Measurements from ENCODE around the gene CCT2. TPM values are rescaled to one million over a fixed set of nuclear protein-coding genes. Genes with fewer than 3 reads are reported as not detected.

CCT2 gene
- polyA plus RNA-seq, 1 donor from 2014 or later, result 458 TPM

DNA sequence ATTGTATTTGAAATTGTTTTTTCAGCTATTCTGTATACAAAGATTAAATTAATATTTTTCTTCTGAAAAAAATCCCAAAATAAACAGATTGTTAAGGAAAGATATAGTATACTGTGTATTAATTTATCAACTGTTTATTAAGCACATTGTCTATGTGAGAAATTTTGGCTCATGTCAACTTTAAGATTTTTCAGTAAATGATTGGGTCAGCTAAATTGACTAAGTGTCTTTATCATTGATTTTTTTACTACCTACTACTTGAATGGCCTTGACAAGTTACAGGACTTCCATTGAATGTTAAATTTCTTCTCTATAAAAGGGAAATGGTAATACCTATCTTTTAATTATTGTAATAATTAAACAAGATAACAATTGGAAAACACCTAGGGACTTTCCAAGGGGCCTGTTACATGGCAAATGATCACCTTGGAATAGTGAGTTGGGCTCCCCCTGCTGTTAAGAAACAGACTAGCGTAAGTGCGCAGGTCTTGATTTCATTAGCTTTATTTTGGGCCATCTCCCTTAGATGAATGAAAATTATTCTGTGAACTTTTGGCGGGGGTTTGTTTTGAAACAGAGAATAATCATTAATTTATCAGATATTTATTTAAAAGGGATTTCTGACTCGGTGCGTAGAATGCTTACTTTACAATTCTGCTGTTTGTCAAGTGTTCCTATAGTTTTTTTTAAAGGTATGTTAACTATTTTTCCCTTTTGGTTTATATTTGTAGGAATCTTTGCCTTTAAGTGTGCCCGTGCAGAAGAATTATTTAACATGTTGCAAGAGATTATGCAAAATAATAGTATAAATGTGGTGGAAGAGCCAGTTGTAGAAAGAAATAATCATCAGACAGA lies 14.5 kb upstream of the CCT2 start:
- no peaks in the 10 kb centered on the region for H3F3A ChIP-seq (ENCODE audit: insufficient read depth, low read length, poor library complexity, severe bottlenecking)
- H3K79me2 ChIP-seq (replicated peaks; ENCODE audit: insufficient read depth, low read length), result no peaks in the 10 kb centered on the region
- no peak overlapping the region for H3K4me3 ChIP-seq (ENCODE audit: low read length)
- H3K36me3 ChIP-seq (ENCODE audit: insufficient read depth, low read length), result peaks cover 6% of the 10 kb centered on the region
- no peak overlapping the region for H3K9ac ChIP-seq (ENCODE audit: low read length)
- no peak overlapping the region for H2AFZ ChIP-seq (ENCODE audit: low read depth, low read length)
- no peaks in the 10 kb centered on the region for H3K9me2 ChIP-seq (ENCODE audit: insufficient read depth, low read length)
- TF ChIP-seq EZH2 (IDR thresholded peaks at IDR 0.05; ENCODE audit: borderline replicate concordance, insufficient read depth, low read length, poor library complexity, severe bottlenecking) (no peak), SMC3 (conservative IDR thresholded peaks at IDR 0.05; ENCODE audit: poor library complexity) (peak; percentile 90), CTCF (IDR thresholded peaks at IDR 0.05; ENCODE audit: poor library complexity, severe bottlenecking) (peak; percentile 78), EP300 (conservative IDR thresholded peaks at IDR 0.05; ENCODE audit: poor library complexity, severe bottlenecking) (no peak), RAD21 (conservative IDR thresholded peaks at IDR 0.05) (peak; percentile 77)
- H3K4me2 ChIP-seq (ENCODE audit: low read length), result no peak overlapping the region
- H3K27me3 ChIP-seq (ENCODE audit: insufficient read depth, low read depth, low read length), result no peaks in the 10 kb centered on the region
- H3K9me3 ChIP-seq (ENCODE audit: low read length), result no peaks in the 10 kb centered on the region
- H4K20me1 ChIP-seq (ENCODE audit: insufficient read depth), result no peaks in the 10 kb centered on the region
- no peak overlapping the region for H3K27ac ChIP-seq (ENCODE audit: low read length)

DNA sequence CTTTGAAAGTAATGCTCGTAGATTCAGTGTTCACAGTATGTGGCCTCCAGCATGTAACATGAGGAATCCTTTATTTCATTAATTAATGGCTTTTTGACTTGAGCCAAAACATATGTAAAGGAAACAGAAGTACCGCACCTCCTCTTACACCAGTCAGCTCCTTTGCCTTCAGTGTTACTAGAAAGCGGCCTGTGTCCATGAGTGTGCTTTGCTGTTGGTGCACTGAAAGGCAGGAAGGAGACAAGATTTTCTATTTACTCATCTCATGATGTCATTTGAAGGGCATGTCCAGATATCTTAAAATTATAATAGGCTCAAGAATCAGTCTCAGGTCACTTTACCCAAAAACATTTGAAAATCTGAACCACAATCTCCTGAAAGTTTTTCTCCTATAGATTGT lies 9.9 kb upstream of the CCT2 start:
- peaks cover 6% of the 10 kb centered on the region for H3K36me3 ChIP-seq (ENCODE audit: insufficient read depth, low read length)
- no peaks in the 10 kb centered on the region for H3K27me3 ChIP-seq (ENCODE audit: insufficient read depth, low read depth, low read length)
- H3K9ac ChIP-seq (ENCODE audit: low read length), result no peak overlapping the region
- no peaks in the 10 kb centered on the region for H3F3A ChIP-seq (ENCODE audit: insufficient read depth, low read length, poor library complexity, severe bottlenecking)
- no peak overlapping the region for H3K4me2 ChIP-seq (ENCODE audit: low read length)
- H3K27ac ChIP-seq (ENCODE audit: low read length), result no peak overlapping the region
- no peaks in the 10 kb centered on the region for H4K20me1 ChIP-seq (ENCODE audit: insufficient read depth)
- no peaks in the 10 kb centered on the region for H3K9me3 ChIP-seq (ENCODE audit: low read length)
- TF ChIP-seq EP300 (conservative IDR thresholded peaks at IDR 0.05; ENCODE audit: poor library complexity, severe bottlenecking) (no peak), TAF1 (IDR thresholded peaks at IDR 0.05; ENCODE audit: low read depth) (no peak), MXI1 (conservative IDR thresholded peaks at IDR 0.05; ENCODE audit: poor library complexity, severe bottlenecking) (no peak), POLR2AphosphoS5 (IDR thresholded peaks at IDR 0.05) (no peak), RAD21 (conservative IDR thresholded peaks at IDR 0.05) (no peak), EZH2 (IDR thresholded peaks at IDR 0.05; ENCODE audit: borderline replicate concordance, insufficient read depth, low read length, poor library complexity, severe bottlenecking) (no peak), CTCF (IDR thresholded peaks at IDR 0.05; ENCODE audit: poor library complexity, severe bottlenecking) (no peak), SMC3 (conservative IDR thresholded peaks at IDR 0.05; ENCODE audit: poor library complexity) (no peak)
- TF ChIP-seq, protein P1, sequence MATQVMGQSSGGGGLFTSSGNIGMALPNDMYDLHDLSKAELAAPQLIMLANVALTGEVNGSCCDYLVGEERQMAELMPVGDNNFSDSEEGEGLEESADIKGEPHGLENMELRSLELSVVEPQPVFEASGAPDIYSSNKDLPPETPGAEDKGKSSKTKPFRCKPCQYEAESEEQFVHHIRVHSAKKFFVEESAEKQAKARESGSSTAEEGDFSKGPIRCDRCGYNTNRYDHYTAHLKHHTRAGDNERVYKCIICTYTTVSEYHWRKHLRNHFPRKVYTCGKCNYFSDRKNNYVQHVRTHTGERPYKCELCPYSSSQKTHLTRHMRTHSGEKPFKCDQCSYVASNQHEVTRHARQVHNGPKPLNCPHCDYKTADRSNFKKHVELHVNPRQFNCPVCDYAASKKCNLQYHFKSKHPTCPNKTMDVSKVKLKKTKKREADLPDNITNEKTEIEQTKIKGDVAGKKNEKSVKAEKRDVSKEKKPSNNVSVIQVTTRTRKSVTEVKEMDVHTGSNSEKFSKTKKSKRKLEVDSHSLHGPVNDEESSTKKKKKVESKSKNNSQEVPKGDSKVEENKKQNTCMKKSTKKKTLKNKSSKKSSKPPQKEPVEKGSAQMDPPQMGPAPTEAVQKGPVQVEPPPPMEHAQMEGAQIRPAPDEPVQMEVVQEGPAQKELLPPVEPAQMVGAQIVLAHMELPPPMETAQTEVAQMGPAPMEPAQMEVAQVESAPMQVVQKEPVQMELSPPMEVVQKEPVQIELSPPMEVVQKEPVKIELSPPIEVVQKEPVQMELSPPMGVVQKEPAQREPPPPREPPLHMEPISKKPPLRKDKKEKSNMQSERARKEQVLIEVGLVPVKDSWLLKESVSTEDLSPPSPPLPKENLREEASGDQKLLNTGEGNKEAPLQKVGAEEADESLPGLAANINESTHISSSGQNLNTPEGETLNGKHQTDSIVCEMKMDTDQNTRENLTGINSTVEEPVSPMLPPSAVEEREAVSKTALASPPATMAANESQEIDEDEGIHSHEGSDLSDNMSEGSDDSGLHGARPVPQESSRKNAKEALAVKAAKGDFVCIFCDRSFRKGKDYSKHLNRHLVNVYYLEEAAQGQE (IDR thresholded peaks at IDR 0.05; ENCODE audit: borderline replicate concordance), result no peak
- no peak overlapping the region for H2AFZ ChIP-seq (ENCODE audit: low read depth, low read length)
- no peaks in the 10 kb centered on the region for H3K79me2 ChIP-seq (replicated peaks; ENCODE audit: insufficient read depth, low read length)
- H3K4me3 ChIP-seq (ENCODE audit: low read length), result no peak overlapping the region
- no peaks in the 10 kb centered on the region for H3K9me2 ChIP-seq (ENCODE audit: insufficient read depth, low read length)

Data from neural cell (in vitro differentiated cells).